Stomach (tissue), 4 donors: ENCODE measurements around the gene CREB3L1.

Experiments
- EP300 ChIP-seq: sonication (generic); formaldehyde crosslinking; IDR thresholded peaks from one replicate; pipeline ENCODE4 v1.6.1; 2017; ENCODE audit warnings: antibody characterized with exemption
- POLR2A ChIP-seq, 4 donors: fragments of 450-650 bp; IDR thresholded peaks; one replicate each; pipeline ENCODE4 v1.6.1; 2016; ENCODE audit warnings: antibody characterized with exemption in 4 of 4, control low read depth in 2 of 4, mild to moderate bottlenecking in 1 of 4, moderate library complexity in 1 of 4
- POLR2AphosphoS5 ChIP-seq, 3 donors: sonication (generic); formaldehyde crosslinking; IDR thresholded peaks; one replicate each; pipeline ENCODE4 v1.6.1; 2016; ENCODE audit warnings: antibody characterized with exemption in 3 of 3
- TF ChIP-seq, protein P1 (sequence below), 7 experiments: fragments of 450-650 bp in 4 of 7; fragments of 200-600 bp in 3 of 7; sonication (generic) in 3 of 7; IDR thresholded peaks; one replicate each; pipeline ENCODE4 v1.5.1; 2016 to 2019; ENCODE audit warnings: antibody characterized with exemption in 7 of 7, control low read depth in 2 of 7, mild to moderate bottlenecking in 1 of 7

DNA sequence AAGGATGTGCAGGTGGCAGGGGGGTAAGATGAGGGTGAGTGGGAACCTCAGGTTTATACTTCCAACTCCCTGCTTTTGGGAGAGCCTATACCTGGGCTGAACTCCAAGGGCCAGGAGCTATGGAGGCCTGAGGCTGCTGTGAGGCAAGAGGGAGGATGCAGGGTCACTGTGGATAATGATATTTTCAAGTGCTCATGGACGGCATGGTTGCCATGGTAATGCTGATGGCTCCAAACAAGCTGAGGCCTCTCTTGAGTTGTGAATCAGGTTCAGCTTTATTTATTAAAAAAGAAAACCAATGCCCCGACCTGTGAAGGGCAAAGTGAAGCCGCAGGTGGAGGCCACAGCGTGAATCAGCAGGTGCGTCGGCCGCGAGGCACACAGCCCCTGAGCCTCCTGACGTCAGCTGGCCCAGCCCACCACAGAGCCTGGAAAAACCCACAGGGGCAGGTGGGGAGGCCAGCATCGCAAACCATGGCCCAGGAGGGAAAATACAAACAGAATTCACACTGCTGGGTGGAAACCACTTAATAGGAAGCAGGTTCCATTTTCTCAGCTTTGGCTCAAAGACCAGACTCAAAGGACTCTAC is 17.4 kb upstream of the CREB3L1 start:
- TF ChIP-seq, protein P1, sequence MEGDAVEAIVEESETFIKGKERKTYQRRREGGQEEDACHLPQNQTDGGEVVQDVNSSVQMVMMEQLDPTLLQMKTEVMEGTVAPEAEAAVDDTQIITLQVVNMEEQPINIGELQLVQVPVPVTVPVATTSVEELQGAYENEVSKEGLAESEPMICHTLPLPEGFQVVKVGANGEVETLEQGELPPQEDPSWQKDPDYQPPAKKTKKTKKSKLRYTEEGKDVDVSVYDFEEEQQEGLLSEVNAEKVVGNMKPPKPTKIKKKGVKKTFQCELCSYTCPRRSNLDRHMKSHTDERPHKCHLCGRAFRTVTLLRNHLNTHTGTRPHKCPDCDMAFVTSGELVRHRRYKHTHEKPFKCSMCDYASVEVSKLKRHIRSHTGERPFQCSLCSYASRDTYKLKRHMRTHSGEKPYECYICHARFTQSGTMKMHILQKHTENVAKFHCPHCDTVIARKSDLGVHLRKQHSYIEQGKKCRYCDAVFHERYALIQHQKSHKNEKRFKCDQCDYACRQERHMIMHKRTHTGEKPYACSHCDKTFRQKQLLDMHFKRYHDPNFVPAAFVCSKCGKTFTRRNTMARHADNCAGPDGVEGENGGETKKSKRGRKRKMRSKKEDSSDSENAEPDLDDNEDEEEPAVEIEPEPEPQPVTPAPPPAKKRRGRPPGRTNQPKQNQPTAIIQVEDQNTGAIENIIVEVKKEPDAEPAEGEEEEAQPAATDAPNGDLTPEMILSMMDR (IDR thresholded peaks at IDR 0.05): no peak
- no peak for TF ChIP-seq POLR2A (IDR thresholded peaks at IDR 0.05)
- no peak for TF ChIP-seq POLR2AphosphoS5 (IDR thresholded peaks at IDR 0.05)
- no peak for TF ChIP-seq EP300
